T-helper 1 cell treated with Interleukin-12 subunit alpha and Interleukin-12 subunit beta and Interleukin-4 antibody, amounts not matched to agents 30 μg/mL and 1 μg/mL, for 36 hours (primary cell): Measurements from ENCODE around the gene CTNNA3.

ENCODE experiments used
- H3K27ac Mint-ChIP-seq: one replicate; pipeline ENCODE4 v1.8.0; 2021; ENCODE audit warnings: mild to moderate bottlenecking, mixed read lengths
- H3K27me3 Mint-ChIP-seq: one replicate; pipeline ENCODE4 v1.8.0; 2021; ENCODE audit warnings: low read depth, mixed read lengths
- H3K36me3 Mint-ChIP-seq: one replicate; pipeline ENCODE4 v1.8.0; 2021; ENCODE audit warnings: low read depth, mixed read lengths
- H3K4me1 Mint-ChIP-seq: one replicate; pipeline ENCODE4 v1.8.0; 2021; ENCODE audit warnings: low read depth, mixed read lengths
- H3K4me3 Mint-ChIP-seq: one replicate; pipeline ENCODE4 v1.8.0; 2021; ENCODE audit warnings: mild to moderate bottlenecking, moderate library complexity, mixed read lengths
- H3K9me3 Mint-ChIP-seq: one replicate; pipeline ENCODE4 v1.8.0; 2021; ENCODE audit warnings: mixed read lengths

CTNNA3 gene

GRCh38 chr10:67678335-67678974 lies 17.5 kb downstream of the CTNNA3 start:
- H3K9me3 Mint-ChIP-seq, result peaks cover 8% of the 10 kb centered on the region
- no peaks in the 10 kb centered on the region for H3K36me3 Mint-ChIP-seq
- H3K27ac Mint-ChIP-seq, result no peak overlapping the region
- H3K4me3 Mint-ChIP-seq, result no peak overlapping the region
- H3K27me3 Mint-ChIP-seq, result peaks cover 30% of the 10 kb centered on the region
- H3K4me1 Mint-ChIP-seq, result no peaks in the 10 kb centered on the region

GRCh38 chr10:67676208-67676825 lies 19.7 kb downstream of the CTNNA3 start:
- Mint-ChIP-seq H3K9me3 (no peaks in the 10 kb centered on the region), H3K4me3 (no peak overlapping the region), H3K27me3 (peaks cover 30% of the 10 kb centered on the region), H3K4me1 (no peaks in the 10 kb centered on the region), H3K27ac (no peak overlapping the region), H3K36me3 (no peaks in the 10 kb centered on the region)

- Mint-ChIP-seq H3K36me3 (no peaks in the 10 kb centered on the region), H3K27ac (no peak overlapping the region), H3K4me3 (no peak overlapping the region), H3K4me1 (no peaks in the 10 kb centered on the region), H3K27me3 (peaks cover 10% of the 10 kb centered on the region), H3K9me3 (no peaks in the 10 kb centered on the region)
These were observed 25.6 kb downstream of the CTNNA3 start for GRCh38 chr10:67670401-67670800.

GRCh38 chr10:67669978-67670377 lies 26.0 kb downstream of the CTNNA3 start:
- Mint-ChIP-seq H3K27ac (no peak overlapping the region), H3K4me1 (no peaks in the 10 kb centered on the region), H3K27me3 (peaks cover 10% of the 10 kb centered on the region), H3K36me3 (no peaks in the 10 kb centered on the region), H3K4me3 (no peak overlapping the region), H3K9me3 (no peaks in the 10 kb centered on the region)

- Mint-ChIP-seq H3K4me3 (no peak overlapping the region), H3K4me1 (no peaks in the 10 kb centered on the region), H3K27ac (no peak overlapping the region), H3K36me3 (no peaks in the 10 kb centered on the region), H3K27me3 (peaks cover 7% of the 10 kb centered on the region), H3K9me3 (no peaks in the 10 kb centered on the region)
These were observed 27.5 kb downstream of the CTNNA3 start for GRCh38 chr10:67668448-67668847.

GRCh38 chr10:67667035-67667425 lies 29.0 kb downstream of the CTNNA3 start:
- no peak overlapping the region for H3K4me3 Mint-ChIP-seq
- no peaks in the 10 kb centered on the region for H3K36me3 Mint-ChIP-seq
- H3K27ac Mint-ChIP-seq, result no peak overlapping the region
- H3K4me1 Mint-ChIP-seq, result no peaks in the 10 kb centered on the region
- peaks cover 7% of the 10 kb centered on the region for H3K27me3 Mint-ChIP-seq
- H3K9me3 Mint-ChIP-seq, result no peaks in the 10 kb centered on the region

- Mint-ChIP-seq H3K4me3 (no peak overlapping the region), H3K4me1 (no peaks in the 10 kb centered on the region), H3K36me3 (no peaks in the 10 kb centered on the region), H3K27me3 (peaks cover 7% of the 10 kb centered on the region), H3K27ac (no peak overlapping the region), H3K9me3 (no peaks in the 10 kb centered on the region)
These were observed 29.5 kb downstream of the CTNNA3 start for GRCh38 chr10:67666416-67667034.

- Mint-ChIP-seq H3K27me3 (peaks cover 13% of the 10 kb centered on the region), H3K4me1 (no peaks in the 10 kb centered on the region), H3K9me3 (no peaks in the 10 kb centered on the region), H3K36me3 (no peaks in the 10 kb centered on the region), H3K4me3 (no peak overlapping the region), H3K27ac (no peak overlapping the region)
These were observed 30.5 kb downstream of the CTNNA3 start for GRCh38 chr10:67665491-67665890.

GRCh38 chr10:67664942-67665341 lies 31.1 kb downstream of the CTNNA3 start:
- Mint-ChIP-seq H3K27ac (no peak overlapping the region), H3K36me3 (no peaks in the 10 kb centered on the region), H3K27me3 (peaks cover 17% of the 10 kb centered on the region), H3K9me3 (no peaks in the 10 kb centered on the region), H3K4me1 (no peaks in the 10 kb centered on the region), H3K4me3 (no peak overlapping the region)

- no peaks in the 10 kb centered on the region for H3K36me3 Mint-ChIP-seq
These were observed 32.4 kb downstream of the CTNNA3 start for GRCh38 chr10:67663449-67664087.

GRCh38 chr10:67662415-67662814 lies 33.6 kb downstream of the CTNNA3 start:
- H3K4me1 Mint-ChIP-seq, result no peaks in the 10 kb centered on the region
- peaks cover 28% of the 10 kb centered on the region for H3K27me3 Mint-ChIP-seq
- H3K27ac Mint-ChIP-seq, result no peak overlapping the region
- H3K36me3 Mint-ChIP-seq, result no peaks in the 10 kb centered on the region
- H3K9me3 Mint-ChIP-seq, result no peaks in the 10 kb centered on the region
- no peak overlapping the region for H3K4me3 Mint-ChIP-seq

More at GRCh38 chr10:67663449-67664087, 32.4 kb downstream of the CTNNA3 start:
- H3K4me1 Mint-ChIP-seq, result no peaks in the 10 kb centered on the region
- peaks cover 21% of the 10 kb centered on the region for H3K27me3 Mint-ChIP-seq
- no peaks in the 10 kb centered on the region for H3K9me3 Mint-ChIP-seq
- no peak overlapping the region for H3K27ac Mint-ChIP-seq
- no peak overlapping the region for H3K4me3 Mint-ChIP-seq

- no peak overlapping the region for H3K27ac Mint-ChIP-seq
- no peak overlapping the region for H3K4me3 Mint-ChIP-seq
- H3K36me3 Mint-ChIP-seq, result no peaks in the 10 kb centered on the region
- H3K27me3 Mint-ChIP-seq, result peaks cover 26% of the 10 kb centered on the region
- H3K4me1 Mint-ChIP-seq, result no peaks in the 10 kb centered on the region
- no peaks in the 10 kb centered on the region for H3K9me3 Mint-ChIP-seq
These were observed 36.5 kb downstream of the CTNNA3 start for GRCh38 chr10:67659497-67659896.

- H3K9me3 Mint-ChIP-seq, result no peaks in the 10 kb centered on the region
- no peaks in the 10 kb centered on the region for H3K4me1 Mint-ChIP-seq
- no peaks in the 10 kb centered on the region for H3K36me3 Mint-ChIP-seq
- no peak overlapping the region for H3K27ac Mint-ChIP-seq
- peaks cover 26% of the 10 kb centered on the region for H3K27me3 Mint-ChIP-seq
- no peak overlapping the region for H3K4me3 Mint-ChIP-seq
These were observed 38.2 kb downstream of the CTNNA3 start for GRCh38 chr10:67657775-67658174.

GRCh38 chr10:67650558-67650957 lies 45.4 kb downstream of the CTNNA3 start:
- H3K27ac Mint-ChIP-seq, result no peak overlapping the region
- H3K4me1 Mint-ChIP-seq, result no peaks in the 10 kb centered on the region
- no peaks in the 10 kb centered on the region for H3K9me3 Mint-ChIP-seq
- peaks cover 5% of the 10 kb centered on the region for H3K27me3 Mint-ChIP-seq
- no peaks in the 10 kb centered on the region for H3K36me3 Mint-ChIP-seq
- H3K4me3 Mint-ChIP-seq, result no peak overlapping the region
